WERI-Rb-1 (cell line): Measurements from ENCODE around the gene SH3TC1.

ENCODE experiments used
- DNase-seq: peaks from one replicate; pipeline ENCODE4 v3.0.0-alpha.2; 2020
- H3K27ac ChIP-seq: fragments of 250-450 bp; sonication (Bioruptor Pico); 2 replicates; pipeline ENCODE4 v1.5.1; 2020; ENCODE audit warnings: mild to moderate bottlenecking, moderate library complexity
- H3K27me3 ChIP-seq: fragments of 250-450 bp; sonication (Bioruptor Pico); 2 replicates; pipeline ENCODE4 v1.5.1; 2021; ENCODE audit warnings: mild to moderate bottlenecking, low read depth, moderate library complexity; ENCODE audit not compliant: insufficient read depth, severe bottlenecking
- H3K36me3 ChIP-seq: fragments of 250-450 bp; sonication (Bioruptor Pico); 2 replicates; pipeline ENCODE4 v1.5.1; 2020; ENCODE audit warnings: mild to moderate bottlenecking, moderate library complexity
- H3K4me3 ChIP-seq: 2 replicates; pipeline ENCODE4 v1.5.1; 2011; ENCODE audit warnings: low read depth, mild to moderate bottlenecking, control low read depth, low read length
- H3K9me3 ChIP-seq: fragments of 250-450 bp; sonication (Bioruptor Pico); 2 replicates; pipeline ENCODE4 v1.5.1; 2021; ENCODE audit warnings: mild to moderate bottlenecking, moderate library complexity; ENCODE audit not compliant: severe bottlenecking
- TF ChIP-seq, protein P1 (sequence below): IDR thresholded peaks from 2 replicates; pipeline ENCODE4 v1.5.1; 2011; ENCODE audit warnings: low read depth, mild to moderate bottlenecking, control low read depth, inconsistent platforms, low read length

The SH3TC1 gene

DNA sequence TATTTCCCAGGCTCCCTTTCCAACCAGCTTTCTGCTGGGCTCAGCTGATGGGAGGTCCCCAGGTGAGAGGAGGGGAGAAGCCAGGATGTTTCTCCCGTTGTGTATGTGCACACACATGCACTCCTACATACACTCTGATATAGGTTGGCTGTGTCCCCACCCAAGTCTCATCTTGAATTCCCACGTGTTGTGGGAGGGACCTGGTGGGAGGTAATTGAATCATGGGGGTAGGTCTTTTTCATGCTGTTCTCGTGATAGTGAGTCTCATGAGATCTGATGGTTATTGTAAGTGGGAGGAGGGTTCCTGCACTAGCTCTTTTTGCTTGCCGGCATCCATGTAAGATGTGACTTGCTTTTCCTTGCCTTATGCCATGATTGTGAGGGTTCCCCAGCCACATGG, 58.8 kb downstream of the SH3TC1 start:
- TF ChIP-seq, protein P1, sequence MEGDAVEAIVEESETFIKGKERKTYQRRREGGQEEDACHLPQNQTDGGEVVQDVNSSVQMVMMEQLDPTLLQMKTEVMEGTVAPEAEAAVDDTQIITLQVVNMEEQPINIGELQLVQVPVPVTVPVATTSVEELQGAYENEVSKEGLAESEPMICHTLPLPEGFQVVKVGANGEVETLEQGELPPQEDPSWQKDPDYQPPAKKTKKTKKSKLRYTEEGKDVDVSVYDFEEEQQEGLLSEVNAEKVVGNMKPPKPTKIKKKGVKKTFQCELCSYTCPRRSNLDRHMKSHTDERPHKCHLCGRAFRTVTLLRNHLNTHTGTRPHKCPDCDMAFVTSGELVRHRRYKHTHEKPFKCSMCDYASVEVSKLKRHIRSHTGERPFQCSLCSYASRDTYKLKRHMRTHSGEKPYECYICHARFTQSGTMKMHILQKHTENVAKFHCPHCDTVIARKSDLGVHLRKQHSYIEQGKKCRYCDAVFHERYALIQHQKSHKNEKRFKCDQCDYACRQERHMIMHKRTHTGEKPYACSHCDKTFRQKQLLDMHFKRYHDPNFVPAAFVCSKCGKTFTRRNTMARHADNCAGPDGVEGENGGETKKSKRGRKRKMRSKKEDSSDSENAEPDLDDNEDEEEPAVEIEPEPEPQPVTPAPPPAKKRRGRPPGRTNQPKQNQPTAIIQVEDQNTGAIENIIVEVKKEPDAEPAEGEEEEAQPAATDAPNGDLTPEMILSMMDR: no peak
- no peaks in the 10 kb centered on the region for H3K36me3 ChIP-seq
- no peak for DNase-seq
- H3K4me3 ChIP-seq: no peak overlapping the region
- H3K9me3 ChIP-seq: peaks cover 9% of the 10 kb centered on the region
- no peak overlapping the region for H3K27ac ChIP-seq
- no peaks in the 10 kb centered on the region for H3K27me3 ChIP-seq

DNA sequence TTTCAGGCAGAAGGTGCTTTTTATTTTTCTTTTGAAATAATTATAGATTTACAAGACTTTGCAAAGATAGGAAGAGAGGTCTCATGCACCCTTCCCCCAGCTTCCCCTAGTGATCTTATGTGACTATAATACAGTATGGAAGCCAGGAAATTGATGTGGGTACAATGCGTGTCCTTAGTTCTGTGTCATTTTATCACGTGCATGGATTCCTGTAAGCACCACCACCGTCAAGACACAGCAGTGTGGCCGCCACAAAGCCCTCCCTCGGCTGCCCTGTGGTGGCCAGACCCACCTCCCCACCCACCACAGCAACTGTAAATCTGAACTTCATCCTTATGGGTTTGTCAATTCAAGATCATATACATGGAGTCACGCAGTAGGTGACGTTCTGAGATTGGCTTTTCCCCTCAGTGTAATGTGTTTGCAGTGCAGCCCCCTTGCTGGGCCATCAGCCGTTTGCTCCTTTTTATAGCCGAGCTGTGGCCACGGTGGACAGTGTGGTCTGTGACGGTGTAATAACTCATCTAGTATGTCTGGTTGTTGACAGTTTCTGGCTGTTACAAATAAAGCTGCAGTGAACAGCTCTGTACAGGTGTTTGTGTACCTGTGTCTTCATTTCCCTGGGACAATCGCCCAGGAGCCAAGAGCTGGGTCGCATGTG, 59.6 kb downstream of the SH3TC1 start:
- H3K4me3 ChIP-seq: no peak overlapping the region
- no peak for DNase-seq
- TF ChIP-seq, protein P1: no peak
- no peaks in the 10 kb centered on the region for H3K27me3 ChIP-seq
- H3K36me3 ChIP-seq: no peaks in the 10 kb centered on the region
- no peak overlapping the region for H3K27ac ChIP-seq
- peaks cover 9% of the 10 kb centered on the region for H3K9me3 ChIP-seq

DNA sequence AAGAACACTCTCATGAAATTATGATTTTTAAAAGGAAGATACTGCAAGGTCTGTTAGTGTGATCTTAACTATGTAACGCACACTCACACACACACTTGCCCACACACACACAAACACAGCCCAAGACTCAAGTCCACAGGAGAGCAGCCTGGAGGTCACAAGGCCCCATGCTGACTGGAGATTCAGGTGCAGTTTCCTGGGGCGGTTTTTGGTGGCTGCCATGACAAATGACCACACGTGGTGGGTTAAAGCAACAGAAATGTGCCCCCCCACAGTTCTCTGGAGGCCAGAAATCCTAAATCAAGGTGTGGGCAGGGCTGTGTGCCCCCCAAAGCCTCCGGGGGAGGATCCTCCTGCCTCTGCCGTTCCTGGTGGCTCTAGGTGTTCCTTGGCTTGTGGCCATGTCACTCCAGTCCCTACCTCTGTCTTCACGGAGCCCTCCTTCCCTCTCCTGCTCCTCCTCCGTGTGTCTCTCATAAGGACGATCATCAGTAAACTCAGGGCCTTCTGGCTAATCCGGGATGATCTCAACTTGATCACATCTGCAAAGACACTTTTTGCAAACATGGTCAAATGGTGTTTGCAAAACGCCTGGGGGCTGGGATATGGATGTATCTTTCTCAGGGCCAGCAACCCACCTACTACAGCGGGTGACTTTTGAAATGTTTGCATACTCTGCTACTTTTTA, 60.8 kb downstream of the SH3TC1 start:
- Histone ChIP-seq H3K36me3 (no peaks in the 10 kb centered on the region), H3K27ac (peak overlapping the region; percentile 57), H3K9me3 (peaks cover 9% of the 10 kb centered on the region), H3K4me3 (no peak overlapping the region), H3K27me3 (no peaks in the 10 kb centered on the region)
- TF ChIP-seq, protein P1: no peak
- peak; percentile 72 for DNase-seq

DNA sequence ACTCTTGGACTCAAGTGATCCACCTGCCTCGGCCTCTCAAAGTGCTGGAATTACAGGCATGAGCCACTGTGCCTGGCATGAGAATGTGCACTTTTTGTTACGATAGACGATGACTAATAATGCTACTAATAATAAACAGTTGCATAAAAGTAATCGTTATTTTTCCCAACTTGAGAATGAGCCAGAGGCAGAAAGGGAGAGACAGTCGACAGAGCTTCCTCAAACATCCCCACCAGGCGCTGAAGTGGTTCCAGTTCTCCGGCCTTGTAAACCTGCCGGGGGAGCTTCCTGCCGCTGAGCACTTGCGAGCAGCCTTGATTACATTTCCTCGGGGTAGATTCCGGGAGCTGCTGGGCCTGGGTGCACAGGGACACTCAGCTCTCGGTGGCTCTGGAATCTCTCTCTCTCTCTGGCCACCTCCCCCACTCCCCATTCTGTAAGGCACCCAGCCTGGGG, 61.6 kb downstream of the SH3TC1 start:
- Histone ChIP-seq H3K36me3 (no peaks in the 10 kb centered on the region), H3K9me3 (peaks cover 9% of the 10 kb centered on the region), H3K27me3 (no peaks in the 10 kb centered on the region), H3K4me3 (no peak overlapping the region), H3K27ac (peak overlapping the region; percentile 57)
- no peak for DNase-seq
- TF ChIP-seq, protein P1: no peak

DNA sequence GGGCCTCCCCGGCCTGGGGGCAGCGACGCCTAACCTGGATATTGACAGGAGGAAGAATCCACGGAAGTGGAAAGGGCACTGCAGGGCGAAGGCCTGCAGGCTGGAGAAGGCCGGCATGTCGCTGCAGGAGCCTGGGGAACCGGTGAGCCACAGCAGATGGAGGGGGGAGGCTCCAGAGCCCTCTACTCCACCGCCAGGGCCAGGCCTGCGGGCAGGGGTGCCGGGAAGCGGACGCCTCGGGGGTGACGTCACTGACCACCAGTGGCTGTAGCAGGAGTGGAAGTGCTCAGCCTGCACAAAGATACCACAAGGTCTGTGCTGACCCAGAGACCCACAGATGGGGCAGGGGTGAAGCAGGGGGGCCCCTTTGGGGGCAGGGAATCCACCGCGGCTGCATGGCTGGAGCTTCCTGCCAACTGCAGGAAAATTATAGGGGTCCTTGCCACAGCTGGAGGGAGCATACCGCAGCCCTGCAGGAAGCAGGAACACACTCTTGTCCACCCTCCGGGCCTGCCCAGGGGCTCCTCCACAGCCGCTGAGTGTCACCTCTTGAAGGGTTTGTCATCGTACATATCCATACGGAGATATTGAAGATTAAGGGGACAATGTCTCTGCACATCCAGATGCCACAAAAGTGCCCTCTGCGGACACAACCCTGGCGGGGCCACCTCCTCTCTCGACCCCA, 62.9 kb downstream of the SH3TC1 start:
- peak; percentile 31 for DNase-seq
- Histone ChIP-seq H3K27me3 (no peaks in the 10 kb centered on the region), H3K27ac (no peak overlapping the region; the same call in 1 of the 2 replicates), H3K9me3 (peaks cover 9% of the 10 kb centered on the region), H3K4me3 (no peak overlapping the region), H3K36me3 (no peaks in the 10 kb centered on the region)
- TF ChIP-seq, protein P1: no peak
